Measurements from ENCODE around the gene SUCLG2. TPM values are rescaled to one million over a fixed set of nuclear protein-coding genes. Genes with fewer than 3 reads are reported as not detected.
A peak's percentile ranks its signal among the peaks of the same experiment; 100 is the strongest.

Gene SUCLG2
- total RNA-seq, 1 experiment from 2014 or later: 22.3 TPM

DNA sequence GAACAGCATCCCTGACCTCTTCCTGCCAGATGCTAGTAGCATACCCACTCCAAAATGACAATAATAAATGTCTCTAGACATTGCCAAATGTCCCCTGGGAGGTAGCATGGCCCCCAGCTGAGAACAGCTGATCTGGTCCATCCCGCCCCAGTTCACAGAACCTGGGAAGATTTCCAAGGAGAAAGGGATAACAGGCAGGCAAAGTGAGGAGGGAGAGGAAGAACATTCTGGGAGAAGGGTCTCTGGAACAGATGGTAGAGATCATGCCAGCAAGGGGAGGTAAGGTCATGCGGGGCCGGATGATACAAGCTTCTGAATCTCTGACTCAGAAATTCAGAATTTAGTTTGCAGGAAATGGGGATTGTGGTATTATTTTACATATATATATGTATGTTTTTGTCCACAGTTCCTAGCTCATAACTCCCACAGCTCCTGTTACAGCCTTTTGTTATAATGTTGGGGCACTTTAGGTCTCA is 192.7 kb downstream of the SUCLG2 start:
- Histone ChIP-seq H3F3A (ENCODE audit: low read length, unreplicated experiment) (no peaks in the 10 kb centered on the region), H3K27ac (ENCODE audit: low read length) (peak overlapping the region; percentile 59), H3K9ac (ENCODE audit: low read length) (no peak overlapping the region), H3K27me3 (ENCODE audit: low read length) (no peaks in the 10 kb centered on the region), H3K9me3 (ENCODE audit: low read length) (no peaks in the 10 kb centered on the region), H3K36me3 (ENCODE audit: low read depth, low read length) (no peaks in the 10 kb centered on the region), H3K9me2 (replicated peaks; ENCODE audit: low read length) (no peaks in the 10 kb centered on the region), H3K4me1 (ENCODE audit: insufficient read depth, low read length) (peaks cover 7% of the 10 kb centered on the region; the same call in 1 of the 2 replicates), H4K20me1 (ENCODE audit: low read length) (no peaks in the 10 kb centered on the region), H3K4me3 (ENCODE audit: low read length) (no peak overlapping the region), H3K4me2 (ENCODE audit: low read length) (no peak overlapping the region), H3K79me2 (ENCODE audit: low read length) (no peaks in the 10 kb centered on the region), H2AFZ (ENCODE audit: low read length) (no peak overlapping the region)
- peak; percentile 47 for ATAC-seq
- CTCF ChIA-PET: no interaction called here
- intact Hi-C loops (cut with micrococcal nuclease): loop anchor here (10.0 kb wide), 1 partner anchor 143 kb away; no protein-coding TSS in a partner anchor
- TF ChIP-seq EZH2phosphoT487 (IDR thresholded peaks at IDR 0.05; ENCODE audit: borderline replicate concordance, low read length) (no peak), EZH2 (IDR thresholded peaks at IDR 0.05; ENCODE audit: low read length, unreplicated experiment) (no peak)
- TF ChIP-seq, protein P1, sequence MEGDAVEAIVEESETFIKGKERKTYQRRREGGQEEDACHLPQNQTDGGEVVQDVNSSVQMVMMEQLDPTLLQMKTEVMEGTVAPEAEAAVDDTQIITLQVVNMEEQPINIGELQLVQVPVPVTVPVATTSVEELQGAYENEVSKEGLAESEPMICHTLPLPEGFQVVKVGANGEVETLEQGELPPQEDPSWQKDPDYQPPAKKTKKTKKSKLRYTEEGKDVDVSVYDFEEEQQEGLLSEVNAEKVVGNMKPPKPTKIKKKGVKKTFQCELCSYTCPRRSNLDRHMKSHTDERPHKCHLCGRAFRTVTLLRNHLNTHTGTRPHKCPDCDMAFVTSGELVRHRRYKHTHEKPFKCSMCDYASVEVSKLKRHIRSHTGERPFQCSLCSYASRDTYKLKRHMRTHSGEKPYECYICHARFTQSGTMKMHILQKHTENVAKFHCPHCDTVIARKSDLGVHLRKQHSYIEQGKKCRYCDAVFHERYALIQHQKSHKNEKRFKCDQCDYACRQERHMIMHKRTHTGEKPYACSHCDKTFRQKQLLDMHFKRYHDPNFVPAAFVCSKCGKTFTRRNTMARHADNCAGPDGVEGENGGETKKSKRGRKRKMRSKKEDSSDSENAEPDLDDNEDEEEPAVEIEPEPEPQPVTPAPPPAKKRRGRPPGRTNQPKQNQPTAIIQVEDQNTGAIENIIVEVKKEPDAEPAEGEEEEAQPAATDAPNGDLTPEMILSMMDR (conservative IDR thresholded peaks at IDR 0.05; ENCODE audit: low read depth, low read length): no peak
- POLR2A ChIA-PET (ENCODE audit: unreplicated experiment): no interaction called here
- no TSS peak for BruUV-seq (replicated peaks)
- DNase-seq: peak; percentile 12

DNA sequence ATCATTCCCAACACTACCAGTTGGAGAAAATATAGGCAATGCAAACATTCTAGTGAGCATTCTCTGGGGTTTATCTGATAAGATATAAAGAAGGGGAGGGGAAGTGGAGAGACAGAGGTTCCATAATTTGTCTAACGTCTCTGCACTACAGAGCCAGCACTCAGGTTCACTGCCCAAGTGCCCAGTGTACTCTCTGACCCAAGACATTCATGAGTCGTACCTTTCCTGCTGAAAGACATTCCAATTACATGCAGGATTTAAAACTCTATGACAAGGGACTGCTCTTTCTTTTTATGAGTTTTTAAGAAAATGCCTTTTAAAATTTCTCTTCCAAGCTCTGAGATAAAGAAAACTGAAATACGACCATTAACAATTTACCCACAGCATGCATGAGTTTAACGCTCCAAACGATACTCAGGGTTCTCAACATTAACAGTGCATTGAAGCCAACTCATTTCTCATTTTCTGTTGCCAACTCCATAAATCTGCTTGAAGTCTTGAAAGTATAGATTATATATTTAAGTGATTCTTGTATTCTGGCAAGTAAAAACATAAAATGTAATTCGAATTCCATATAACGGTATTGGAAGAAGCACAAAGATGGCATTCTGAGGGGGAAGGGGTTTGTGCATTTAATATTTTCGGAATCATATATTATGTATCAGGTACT is 193.4 kb downstream of the SUCLG2 start:
- H3F3A ChIP-seq (ENCODE audit: low read length, unreplicated experiment): no peaks in the 10 kb centered on the region
- peak overlapping the region; percentile 59; the same call in 1 of the 2 replicates for H3K27ac ChIP-seq (ENCODE audit: low read length)
- ChIA-PET CTCF (no interaction called here), POLR2A (ENCODE audit: unreplicated experiment) (no interaction called here)
- no peak overlapping the region for H3K4me3 ChIP-seq (ENCODE audit: low read length)
- ATAC-seq (peak; percentile 31; the same call in 1 of the 2 replicates), DNase-seq (no peak)
- intact Hi-C loops (cut with micrococcal nuclease): loop anchor here (10.0 kb wide), 1 partner anchor 144 kb away; no protein-coding TSS in a partner anchor
- H3K4me2 ChIP-seq (ENCODE audit: low read length): no peak overlapping the region
- no peaks in the 10 kb centered on the region for H3K79me2 ChIP-seq (ENCODE audit: low read length)
- TF ChIP-seq EZH2 (IDR thresholded peaks at IDR 0.05; ENCODE audit: low read length, unreplicated experiment) (no peak), EZH2phosphoT487 (IDR thresholded peaks at IDR 0.05; ENCODE audit: borderline replicate concordance, low read length) (no peak)
- TF ChIP-seq, protein P1 (conservative IDR thresholded peaks at IDR 0.05; ENCODE audit: low read depth, low read length): no peak
- no peaks in the 10 kb centered on the region for H3K9me2 ChIP-seq (replicated peaks; ENCODE audit: low read length)
- H3K4me1 ChIP-seq (ENCODE audit: insufficient read depth, low read length): peaks cover 7% of the 10 kb centered on the region; the same call in 1 of the 2 replicates
- H3K9ac ChIP-seq (ENCODE audit: low read length): no peak overlapping the region
- no peaks in the 10 kb centered on the region for H3K9me3 ChIP-seq (ENCODE audit: low read length)
- no peaks in the 10 kb centered on the region for H3K27me3 ChIP-seq (ENCODE audit: low read length)
- no peak overlapping the region for H2AFZ ChIP-seq (ENCODE audit: low read length)
- BruUV-seq (replicated peaks): no TSS peak
- no peaks in the 10 kb centered on the region for H3K36me3 ChIP-seq (ENCODE audit: low read depth, low read length)
- no peaks in the 10 kb centered on the region for H4K20me1 ChIP-seq (ENCODE audit: low read length)

DNA sequence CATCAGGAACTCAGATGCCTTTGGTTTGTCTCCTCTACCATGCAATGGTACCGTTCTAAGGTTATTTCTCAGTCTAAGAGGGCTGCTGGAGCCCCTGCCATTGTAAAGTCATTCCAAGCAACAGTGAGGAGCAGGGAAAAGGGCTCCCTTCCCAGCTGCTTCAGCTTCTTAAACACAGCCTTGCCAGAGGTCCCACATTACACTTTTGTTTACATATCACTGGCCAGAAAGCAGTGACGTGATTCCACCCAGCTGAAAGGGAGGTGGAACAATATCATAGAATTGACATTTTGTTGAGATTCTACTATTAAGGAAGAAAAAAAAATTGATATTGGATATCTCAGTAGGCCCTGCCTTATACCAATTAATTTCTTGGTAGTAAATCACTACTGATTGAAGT is 194.6 kb downstream of the SUCLG2 start:
- H3K4me3 ChIP-seq (ENCODE audit: low read length): no peak overlapping the region
- ATAC-seq: no peak
- TF ChIP-seq EZH2phosphoT487 (IDR thresholded peaks at IDR 0.05; ENCODE audit: borderline replicate concordance, low read length) (no peak), EZH2 (IDR thresholded peaks at IDR 0.05; ENCODE audit: low read length, unreplicated experiment) (no peak)
- TF ChIP-seq, protein P1 (conservative IDR thresholded peaks at IDR 0.05; ENCODE audit: low read depth, low read length): no peak
- H3K4me1 ChIP-seq (ENCODE audit: insufficient read depth, low read length): peaks cover 7% of the 10 kb centered on the region; the same call in 1 of the 2 replicates
- H3K79me2 ChIP-seq (ENCODE audit: low read length): no peaks in the 10 kb centered on the region
- no peak overlapping the region for H3K4me2 ChIP-seq (ENCODE audit: low read length)
- intact Hi-C loops (cut with micrococcal nuclease): loop anchor here (10.0 kb wide), 1 partner anchor 145 kb away; no protein-coding TSS in a partner anchor
- BruUV-seq (replicated peaks): no TSS peak
- no peaks in the 10 kb centered on the region for H4K20me1 ChIP-seq (ENCODE audit: low read length)
- no peaks in the 10 kb centered on the region for H3K27me3 ChIP-seq (ENCODE audit: low read length)
- no peaks in the 10 kb centered on the region for H3K9me3 ChIP-seq (ENCODE audit: low read length)
- no peak for DNase-seq
- no peaks in the 10 kb centered on the region for H3F3A ChIP-seq (ENCODE audit: low read length, unreplicated experiment)
- no peak overlapping the region for H3K9ac ChIP-seq (ENCODE audit: low read length)
- no peak overlapping the region for H3K27ac ChIP-seq (ENCODE audit: low read length)
- H3K36me3 ChIP-seq (ENCODE audit: low read depth, low read length): no peaks in the 10 kb centered on the region
- ChIA-PET CTCF (no interaction called here), POLR2A (ENCODE audit: unreplicated experiment) (no interaction called here)
- no peak overlapping the region for H2AFZ ChIP-seq (ENCODE audit: low read length)
- H3K9me2 ChIP-seq (replicated peaks; ENCODE audit: low read length): no peaks in the 10 kb centered on the region
